Measurements from ENCODE around the gene DCST1. TPM values are rescaled to one million over a fixed set of nuclear protein-coding genes. Genes with fewer than 3 reads are reported as not detected.

Gene DCST1
- total and polyA plus RNA-seq, 2 of the 13 experiments (the other 11 are each of a cell fraction or from before 2014, with no cell fraction given) = 0.04 TPM; not detected in 1

- Histone ChIP-seq H3K4me1 (ENCODE audit: insufficient read depth, low read length) (peaks cover 53% of the 10 kb centered on the region), H3K36me3 (replicated peaks in 1 of 2; ENCODE audit: control insufficient read depth in 1 of 2, insufficient read depth in 2 of 2, low read length in 2 of 2) (no peaks in the 10 kb centered on the region), H3K27me3 (ENCODE audit: control insufficient read depth in 1 of 2, insufficient read depth in 2 of 2, low read length in 2 of 2) (no peaks in the 10 kb centered on the region; a peak in 1 of 5 replicates), H3K27ac (ENCODE audit: extremely low read length, insufficient read depth, low read length) (peak overlapping the region; percentile 0), H3K4me2 (ENCODE audit: low read depth, low read length) (peak overlapping the region; percentile 75), H3K79me2 (ENCODE audit: insufficient read depth, low read length) (no peaks in the 10 kb centered on the region), H2AFZ (ENCODE audit: low read length) (no peak overlapping the region), H3K4me3 (replicated peaks in 1 of 3; ENCODE audit: insufficient read depth in 1 of 3, low read depth in 2 of 3, low read length in 3 of 3) (peak overlapping the region in 2 of 3 experiments; percentile 23 to 54; a peak in 2 of 6 replicates), H4K20me1 (ENCODE audit: insufficient read depth, low read length) (no peaks in the 10 kb centered on the region), H3K9me3 (ENCODE audit: low read length) (no peaks in the 10 kb centered on the region), H3K9ac (ENCODE audit: insufficient read depth, low read depth, low read length) (no peak overlapping the region)
- no TSS peak for BruUV-seq (replicated peaks)
- DNase-seq (ENCODE audit: low spot score) (peak; percentile 46), ATAC-seq (peak; percentile 54), FAIRE-seq (no peak)
- 0% methylated on average over 3 of the region's 13 CpGs for WGBS (ENCODE audit: low lambda C conversion rate)
- in situ Hi-C loops (cut with HindIII; ENCODE audit: extremely low pct_ligation_motif_present, low pct_unique_long_range_greater_than_20kb) (loop anchor here (5.0 kb wide), 2 partner anchors 33 to 73 kb away; partner anchors contain the start of gene EFNA1), intact Hi-C loops (cut with micrococcal nuclease; ENCODE audit: unreplicated experiment) (loop anchor here (1.0 to 5.0 kb wide), 4 partner anchors 33 to 73 kb away; partner anchors contain the start of genes DPM3, EFNA1 and SLC50A1)
- POLR2A ChIA-PET = interaction anchor here (1.0 to 1.4 kb wide), 2 partner anchors 31 to 36 kb away, joined by 3 read pairs; no protein-coding TSS in a partner anchor
- CTCF ChIA-PET (ENCODE audit: low intra/inter-chr PET ratio, low total read pairs) = interaction anchor here (1.0 to 6.6 kb wide), 4 partner anchors 31 to 73 kb away, joined by 3 to 165 read pairs (median 13); partner anchors contain the start of genes DPM3 and SLC50A1
- TF ChIP-seq TERF1 (CRISPR knock-in tag; IDR thresholded peaks at IDR 0.05) = no peak
- no peak for TF ChIP-seq ZNF281 (CRISPR knock-in tag; IDR thresholded peaks at IDR 0.05; ENCODE audit: borderline replicate concordance)
- TF ChIP-seq TBX2 (CRISPR knock-in tag; IDR thresholded peaks at IDR 0.05; ENCODE audit: borderline replicate concordance) = peak; percentile 49; the same call in 1 of the 2 replicates
- no peak for TF ChIP-seq HNRNPLL (IDR thresholded peaks at IDR 0.05; ENCODE audit: low read depth, low read length, poor library complexity, severe bottlenecking)
- no peak for TF ChIP-seq TBX3 (IDR thresholded peaks at IDR 0.05; ENCODE audit: borderline replicate concordance)
- no peak for TF ChIP-seq KLF6 (CRISPR knock-in tag; IDR thresholded peaks at IDR 0.05)
- no peak for TF ChIP-seq MBD4 (IDR thresholded peaks at IDR 0.05; ENCODE audit: borderline replicate concordance, low read length)
- no peak for TF ChIP-seq FOXA1 (IDR thresholded peaks at IDR 0.05)
- peak; percentile 16; the same call in 1 of the 2 replicates for TF ChIP-seq FOXA1 (CRISPR knock-in tag; IDR thresholded peaks at IDR 0.05)
- TF ChIP-seq HNRNPL (IDR thresholded peaks at IDR 0.05; ENCODE audit: low read depth, low read length) = no peak
- TF ChIP-seq ZNF879 (CRISPR knock-in tag; IDR thresholded peaks at IDR 0.05) = no peak
- no peak for TF ChIP-seq KLF12 (CRISPR knock-in tag; IDR thresholded peaks at IDR 0.05; ENCODE audit: borderline replicate concordance)
- TF ChIP-seq, protein P1, sequence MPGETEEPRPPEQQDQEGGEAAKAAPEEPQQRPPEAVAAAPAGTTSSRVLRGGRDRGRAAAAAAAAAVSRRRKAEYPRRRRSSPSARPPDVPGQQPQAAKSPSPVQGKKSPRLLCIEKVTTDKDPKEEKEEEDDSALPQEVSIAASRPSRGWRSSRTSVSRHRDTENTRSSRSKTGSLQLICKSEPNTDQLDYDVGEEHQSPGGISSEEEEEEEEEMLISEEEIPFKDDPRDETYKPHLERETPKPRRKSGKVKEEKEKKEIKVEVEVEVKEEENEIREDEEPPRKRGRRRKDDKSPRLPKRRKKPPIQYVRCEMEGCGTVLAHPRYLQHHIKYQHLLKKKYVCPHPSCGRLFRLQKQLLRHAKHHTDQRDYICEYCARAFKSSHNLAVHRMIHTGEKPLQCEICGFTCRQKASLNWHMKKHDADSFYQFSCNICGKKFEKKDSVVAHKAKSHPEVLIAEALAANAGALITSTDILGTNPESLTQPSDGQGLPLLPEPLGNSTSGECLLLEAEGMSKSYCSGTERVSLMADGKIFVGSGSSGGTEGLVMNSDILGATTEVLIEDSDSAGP (CRISPR knock-in tag; IDR thresholded peaks at IDR 0.05; ENCODE audit: borderline replicate concordance) = peak; percentile 64; the same call in 1 of the 2 replicates
- TF ChIP-seq ZNF10 (CRISPR knock-in tag; IDR thresholded peaks at IDR 0.05; ENCODE audit: borderline replicate concordance, low read depth) = no peak
- TF ChIP-seq HNF1B (CRISPR knock-in tag; IDR thresholded peaks at IDR 0.05) = no peak
These were observed 60.4 kb downstream of the DCST1 start for GRCh38 chr1:155093911-155094621.
